Measurements from ENCODE around the gene PODN.

DNA sequence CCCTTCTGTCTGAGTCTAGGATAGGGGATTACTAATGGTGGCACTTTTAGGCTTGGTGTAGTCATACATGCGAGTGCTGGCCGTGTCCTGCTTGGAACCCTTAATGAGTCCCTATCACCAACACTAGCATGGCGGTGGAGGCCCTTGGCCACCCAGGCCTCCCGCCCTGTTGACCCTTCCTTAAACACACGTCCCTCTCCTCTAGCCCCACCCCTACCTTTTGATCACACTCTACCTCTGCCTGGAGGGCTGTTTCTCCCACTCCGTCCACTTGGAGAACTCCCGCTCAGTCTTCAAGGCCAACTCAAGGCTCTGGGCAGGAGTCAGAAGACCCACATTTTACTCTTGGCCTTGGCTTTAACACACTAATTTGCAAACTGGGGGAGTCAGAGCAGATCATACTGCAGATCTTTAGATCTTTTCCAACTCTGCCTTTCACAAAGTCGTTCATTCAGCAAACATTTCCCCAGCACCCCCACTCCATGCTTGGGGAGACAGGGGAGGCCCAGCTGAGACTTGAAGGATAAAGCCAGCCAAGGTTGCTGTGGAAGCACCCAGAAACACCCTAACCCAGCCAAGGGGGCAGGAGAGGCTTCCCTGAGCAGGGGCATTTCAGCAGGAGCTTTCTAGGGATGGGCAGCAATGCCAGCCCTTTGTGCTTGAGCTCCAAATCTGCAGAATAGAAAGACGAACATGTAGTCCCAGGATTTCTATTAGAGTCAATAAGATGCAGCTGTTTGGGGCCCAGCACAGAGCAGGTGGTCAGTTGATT lies 1.9 kb downstream of the PODN start:
- TF ChIP-seq, protein P1, sequence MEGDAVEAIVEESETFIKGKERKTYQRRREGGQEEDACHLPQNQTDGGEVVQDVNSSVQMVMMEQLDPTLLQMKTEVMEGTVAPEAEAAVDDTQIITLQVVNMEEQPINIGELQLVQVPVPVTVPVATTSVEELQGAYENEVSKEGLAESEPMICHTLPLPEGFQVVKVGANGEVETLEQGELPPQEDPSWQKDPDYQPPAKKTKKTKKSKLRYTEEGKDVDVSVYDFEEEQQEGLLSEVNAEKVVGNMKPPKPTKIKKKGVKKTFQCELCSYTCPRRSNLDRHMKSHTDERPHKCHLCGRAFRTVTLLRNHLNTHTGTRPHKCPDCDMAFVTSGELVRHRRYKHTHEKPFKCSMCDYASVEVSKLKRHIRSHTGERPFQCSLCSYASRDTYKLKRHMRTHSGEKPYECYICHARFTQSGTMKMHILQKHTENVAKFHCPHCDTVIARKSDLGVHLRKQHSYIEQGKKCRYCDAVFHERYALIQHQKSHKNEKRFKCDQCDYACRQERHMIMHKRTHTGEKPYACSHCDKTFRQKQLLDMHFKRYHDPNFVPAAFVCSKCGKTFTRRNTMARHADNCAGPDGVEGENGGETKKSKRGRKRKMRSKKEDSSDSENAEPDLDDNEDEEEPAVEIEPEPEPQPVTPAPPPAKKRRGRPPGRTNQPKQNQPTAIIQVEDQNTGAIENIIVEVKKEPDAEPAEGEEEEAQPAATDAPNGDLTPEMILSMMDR (IDR thresholded peaks at IDR 0.05; ENCODE audit: low read depth, low read length): no peak
- TF ChIP-seq EZH2phosphoT487 (IDR thresholded peaks at IDR 0.05; ENCODE audit: low read depth): no peak
